Naive thymus-derived CD8-positive, alpha-beta T cell (primary cell): Measurements from ENCODE around the gene NLK. TPM values are rescaled to one million over a fixed set of nuclear protein-coding genes. Genes with fewer than 3 reads are reported as not detected.
"Not testable (repeated sequence)": the region's sequence is repeated elsewhere in the genome, so short reads cannot be mapped to it uniquely, and the experiment has no call there.

ENCODE experiments used
- ATAC-seq, 2 donors: fragments of 150-1000 bp; cut with Tn5 transposase in 1 of 2; sonication (Bioruptor Pico), chemical (Tn5 transposase) in 1 of 2; 1 replicate in 1 of 2; 2 replicates in 1 of 2; pipeline ENCODE4 v1.10.0; 2021; ENCODE audit warnings: mild to moderate bottlenecking in 2 of 2, moderate library complexity in 2 of 2
- POLR2A ChIA-PET: fragments of 350-600 bp; sonication (Branson Sonifier 250); formaldehyde crosslinking; loops from one replicate; lab custom pipeline; 2021; ENCODE audit warnings: antibody characterized with exemption; lab: Charles Lee
- DNase-seq, 10 donors: peaks; one replicate each; pipeline versions ENCODE4 v3.0.0 to v3.0.0-alpha.2; 2020 to 2022
- H3K27ac Mint-ChIP-seq, 10 donors: one replicate each; pipeline ENCODE4 v1.8.0; 2020 to 2022; ENCODE audit warnings: mild to moderate bottlenecking in 10 of 10, mixed read lengths in 10 of 10, moderate library complexity in 4 of 10, inconsistent platforms in 1 of 10
- H3K27me3 Mint-ChIP-seq, 5 donors: one replicate each; pipeline ENCODE4 v1.8.0; 2021 to 2022; ENCODE audit warnings: mixed read lengths in 5 of 5
- H3K36me3 Mint-ChIP-seq, 3 donors: one replicate each; pipeline ENCODE4 v1.8.0; 2020 to 2022; ENCODE audit warnings: mixed read lengths in 3 of 3, mild to moderate bottlenecking in 2 of 3, inconsistent platforms in 1 of 3
- H3K4me1 Mint-ChIP-seq, 4 donors: one replicate each; pipeline ENCODE4 v1.8.0; 2021 to 2022; ENCODE audit warnings: mixed read lengths in 4 of 4
- H3K4me3 Mint-ChIP-seq, 10 donors: one replicate each; pipeline ENCODE4 v1.8.0; 2020 to 2022; ENCODE audit warnings: mild to moderate bottlenecking in 10 of 10, mixed read lengths in 10 of 10, moderate library complexity in 6 of 10, inconsistent platforms in 1 of 10
- H3K9me3 Mint-ChIP-seq, 9 donors: one replicate each; pipeline ENCODE4 v1.8.0; 2020 to 2022; ENCODE audit warnings: mixed read lengths in 9 of 9, mild to moderate bottlenecking in 3 of 9, inconsistent platforms in 1 of 9, moderate library complexity in 1 of 9
- polyA plus RNA-seq, 3 donors: library from polyadenylated mRNA; unstranded; fragments of 300-500 nt; fragmentation: Illumina TruSeq; gene quantifications; one replicate each; pipeline ENCODE4 v1.2.3, GENCODE V29; 2021
- total RNA-seq, 8 experiments: library from RNA in 2 of 8; stranded (reverse) in 2 of 8; gene quantifications; one replicate each; pipeline ENCODE4 v1.2.3 and lab custom pipeline; 2021 to 2026

NLK gene
- total and polyA plus RNA-seq, 5 experiments from 2014 or later = 1.5 to 15.4 (median 2.1) TPM

DNA sequence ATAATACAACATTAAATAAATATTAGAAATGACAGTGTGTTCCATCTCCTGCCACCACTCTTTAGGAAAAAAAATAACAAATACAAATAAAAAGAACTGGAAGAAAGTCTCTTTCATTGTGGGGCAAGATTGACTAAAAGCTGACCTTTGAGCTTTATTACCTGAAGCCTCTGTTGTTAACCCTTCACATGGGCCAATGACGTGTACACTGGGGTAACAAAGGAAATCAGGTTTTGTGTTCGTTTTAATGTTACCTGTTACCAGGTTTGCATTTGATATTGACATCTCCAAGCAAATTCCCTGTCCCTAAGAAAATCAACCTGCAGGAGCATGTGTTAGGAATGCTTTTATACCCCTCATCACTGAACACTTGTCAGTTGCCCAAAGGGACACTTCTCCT lies 39.0 kb downstream of the NLK start:
- no peak for DNase-seq
- peaks cover 0 to 27% (median 22%) of the 10 kb centered on the region in 3 donors for H3K36me3 Mint-ChIP-seq
- H3K4me1 Mint-ChIP-seq = peaks cover 10 to 63% (median 48%) of the 10 kb centered on the region in 4 donors
- POLR2A ChIA-PET = interaction anchor here (0.6 kb wide), 1 partner anchor 581 kb away, joined by 4 read pairs; no protein-coding TSS in a partner anchor
- H3K9me3 Mint-ChIP-seq = no peaks in the 10 kb centered on the region
- H3K27ac Mint-ChIP-seq = peak overlapping the region in 1 of 10 donors; percentile 35
- H3K27me3 Mint-ChIP-seq = no peaks in the 10 kb centered on the region
- ATAC-seq = no peak
- no peak overlapping the region for H3K4me3 Mint-ChIP-seq

DNA sequence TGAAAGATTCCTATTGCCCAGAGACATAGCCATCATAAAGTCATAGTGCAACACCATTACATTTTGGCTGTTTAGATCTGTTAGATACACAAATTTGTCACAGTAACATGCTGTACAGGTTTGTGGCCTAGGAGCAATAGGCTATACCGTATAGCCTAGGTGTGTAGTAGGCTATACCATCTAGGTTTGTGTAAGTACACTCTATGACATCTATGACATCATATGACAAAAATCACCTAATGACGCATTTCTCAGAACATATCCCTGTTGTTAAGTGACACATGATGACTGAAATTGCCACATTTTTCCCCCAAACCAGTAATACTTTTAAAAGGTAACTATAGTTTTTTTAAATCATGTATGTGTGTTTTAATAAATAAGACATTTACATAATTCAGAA lies 43.3 kb downstream of the NLK start:
- ATAC-seq = no peak
- peak overlapping the region in 2 of 10 donors; percentile 38 to 58 for H3K4me3 Mint-ChIP-seq
- peaks cover 14 to 23% (median 18%) of the 10 kb centered on the region in 3 donors for H3K36me3 Mint-ChIP-seq
- peaks cover 0 to 14% (median 4%) of the 10 kb centered on the region in 9 donors for H3K9me3 Mint-ChIP-seq
- H3K27me3 Mint-ChIP-seq = no peaks in the 10 kb centered on the region
- POLR2A ChIA-PET = interaction anchor here (0.9 kb wide), 1 partner anchor 22 kb away, joined by 3 read pairs; no protein-coding TSS in a partner anchor
- no peak for DNase-seq
- no peak overlapping the region for H3K27ac Mint-ChIP-seq
- H3K4me1 Mint-ChIP-seq = peaks cover 11 to 44% (median 31%) of the 10 kb centered on the region in 4 donors

DNA sequence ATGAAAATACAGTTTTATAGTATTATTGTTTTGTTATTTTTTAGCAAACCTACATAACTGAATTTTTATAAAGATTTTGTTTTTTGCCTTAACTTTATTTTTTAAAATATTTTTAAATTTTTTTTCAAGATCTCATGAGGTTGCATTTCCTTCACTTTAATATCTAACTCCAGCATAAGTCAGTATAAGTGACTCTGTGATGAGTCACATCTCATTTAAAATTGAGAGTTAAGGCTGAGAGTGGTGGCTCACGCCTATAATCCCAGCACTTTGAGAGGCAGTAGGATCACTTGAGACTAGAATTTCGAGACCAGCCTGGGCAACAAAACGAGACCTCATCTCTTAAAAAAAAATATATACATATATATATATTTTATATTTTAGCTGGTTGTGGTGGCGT lies 44.0 kb downstream of the NLK start:
- POLR2A ChIA-PET = no interaction called here
- peaks cover 16 to 23% (median 18%) of the 10 kb centered on the region in 3 donors for H3K36me3 Mint-ChIP-seq
- H3K27me3 Mint-ChIP-seq = no peaks in the 10 kb centered on the region
- peaks cover 0 to 15% (median 4%) of the 10 kb centered on the region in 9 donors for H3K9me3 Mint-ChIP-seq
- no peak for ATAC-seq
- H3K27ac Mint-ChIP-seq = no peak overlapping the region
- no peak for DNase-seq
- peaks cover 12 to 45% (median 31%) of the 10 kb centered on the region in 4 donors for H3K4me1 Mint-ChIP-seq
- H3K4me3 Mint-ChIP-seq = no peak overlapping the region

DNA sequence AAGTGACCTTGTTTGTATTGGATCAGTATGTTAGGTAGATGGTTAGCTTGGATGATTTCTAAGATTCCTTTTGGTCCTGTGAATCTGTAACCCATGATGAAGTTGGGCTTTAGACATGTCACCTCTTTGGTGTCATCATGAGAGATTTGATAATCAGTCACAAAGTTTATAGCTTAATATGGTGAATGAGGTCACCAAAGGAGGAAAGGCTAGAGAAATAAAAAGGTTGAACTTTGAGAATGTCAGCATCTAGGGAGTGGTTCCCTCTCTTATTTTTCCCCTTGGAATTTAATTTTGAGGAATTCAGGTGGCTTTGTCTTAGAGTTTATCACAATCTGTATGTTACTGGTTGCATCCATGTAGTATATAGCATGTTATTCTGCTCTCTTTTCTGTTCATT lies 45.3 kb downstream of the NLK start:
- H3K4me3 Mint-ChIP-seq = no peak overlapping the region
- peaks cover 16 to 20% (median 19%) of the 10 kb centered on the region in 3 donors for H3K36me3 Mint-ChIP-seq
- ATAC-seq = no peak
- no peaks in the 10 kb centered on the region for H3K27me3 Mint-ChIP-seq
- no peak overlapping the region for H3K27ac Mint-ChIP-seq
- DNase-seq = no peak
- peaks cover 0 to 15% (median 4%) of the 10 kb centered on the region in 9 donors for H3K9me3 Mint-ChIP-seq
- H3K4me1 Mint-ChIP-seq = peaks cover 14 to 36% (median 32%) of the 10 kb centered on the region in 4 donors
- POLR2A ChIA-PET = no interaction called here

DNA sequence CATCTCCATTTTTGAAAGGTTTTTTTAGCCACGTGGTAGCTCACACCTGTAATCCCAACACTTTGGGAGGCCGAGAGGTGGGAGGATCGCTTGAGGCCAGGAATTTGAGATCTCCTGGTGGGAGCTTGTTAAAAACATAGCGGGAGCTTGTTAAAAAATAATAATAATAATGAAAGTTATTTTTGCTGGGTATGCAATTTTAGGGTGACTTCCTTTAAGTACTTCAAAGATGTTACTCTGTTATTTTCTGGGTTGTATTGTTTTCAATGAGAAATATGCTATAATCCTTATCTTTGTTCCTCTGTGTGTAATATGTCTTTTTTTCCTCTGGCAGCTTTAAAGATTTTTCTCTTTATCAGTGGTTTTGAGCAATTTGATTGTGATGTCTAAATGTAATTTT lies 48.1 kb downstream of the NLK start:
- DNase-seq = no peak
- Mint-ChIP-seq H3K4me1 (peaks cover 10 to 33% (median 21%) of the 10 kb centered on the region in 4 donors), H3K27me3 (no peaks in the 10 kb centered on the region), H3K27ac (no peak overlapping the region), H3K9me3 (peaks cover 0 to 15% (median 4%) of the 10 kb centered on the region in 9 donors), H3K36me3 (peaks cover 12 to 16% (median 15%) of the 10 kb centered on the region in 3 donors), H3K4me3 (no peak overlapping the region)
- ATAC-seq = no peak
- POLR2A ChIA-PET = no interaction called here

DNA sequence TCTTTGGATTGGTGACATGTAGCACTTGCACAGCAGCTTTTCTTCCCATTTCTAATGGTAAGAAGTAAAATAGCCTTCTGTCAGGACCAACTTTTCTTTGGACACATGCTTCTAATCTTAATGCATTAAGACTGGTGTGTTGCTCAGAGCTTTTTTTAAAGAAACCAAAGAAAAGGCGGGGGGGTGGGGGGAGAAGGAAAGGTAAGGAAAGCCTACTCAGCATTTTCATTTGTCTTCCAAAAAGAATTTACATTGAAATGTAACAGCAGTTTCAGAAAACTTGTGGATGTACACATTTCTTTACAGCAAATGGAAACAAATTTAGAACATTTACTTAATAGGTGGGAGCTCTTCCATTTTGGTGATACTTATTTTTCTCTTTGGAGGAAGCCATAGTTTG lies 49.6 kb downstream of the NLK start:
- POLR2A ChIA-PET = no interaction called here
- Mint-ChIP-seq H3K4me3 (no peak overlapping the region), H3K36me3 (peaks cover 12 to 16% (median 15%) of the 10 kb centered on the region in 3 donors), H3K9me3 (peaks cover 0 to 15% (median 6%) of the 10 kb centered on the region in 9 donors), H3K4me1 (peaks cover 10 to 37% (median 21%) of the 10 kb centered on the region in 4 donors), H3K27ac (no peak overlapping the region), H3K27me3 (no peaks in the 10 kb centered on the region)
- no peak for DNase-seq
- no peak for ATAC-seq

DNA sequence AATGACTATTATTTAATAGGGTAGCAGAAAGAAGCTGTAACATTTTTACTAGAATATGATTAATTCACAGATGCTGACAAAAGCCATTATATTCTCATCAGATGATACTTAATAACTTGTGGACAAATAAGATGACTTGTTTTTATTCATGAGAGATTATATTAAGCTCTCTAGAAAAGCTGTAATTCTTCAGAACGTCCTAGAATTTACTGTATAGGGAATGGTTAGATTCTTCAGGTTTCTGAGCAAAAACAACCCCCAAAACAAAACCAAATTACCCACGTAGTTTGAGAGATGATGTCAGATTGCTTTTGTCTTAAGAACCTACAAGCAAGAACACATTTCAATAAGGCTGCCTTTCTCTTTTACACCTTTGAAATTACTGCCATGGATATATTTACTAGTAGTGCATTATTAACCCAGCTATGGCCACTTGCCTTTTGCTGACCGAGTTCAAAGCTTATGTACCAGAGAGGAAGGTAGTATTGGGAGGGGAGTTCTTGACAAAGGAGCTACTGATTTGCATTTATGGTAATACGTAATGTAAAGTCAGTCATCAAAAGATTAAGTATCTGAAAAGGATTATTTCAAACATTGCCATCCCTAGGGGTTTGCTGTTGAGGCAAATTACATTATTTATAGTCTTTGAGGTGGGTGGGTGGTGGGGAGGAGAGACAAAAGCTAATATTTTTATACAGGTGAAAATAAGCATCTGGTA lies 51.7 kb downstream of the NLK start:
- no peak overlapping the region for H3K27ac Mint-ChIP-seq
- H3K4me3 Mint-ChIP-seq = no peak overlapping the region
- DNase-seq (no peak), ATAC-seq (no peak)
- H3K36me3 Mint-ChIP-seq = peaks cover 10 to 11% (median 10%) of the 10 kb centered on the region in 3 donors
- peaks cover 5 to 44% (median 11%) of the 10 kb centered on the region in 4 donors for H3K4me1 Mint-ChIP-seq
- peaks cover 0 to 10% (median 4%) of the 10 kb centered on the region in 9 donors for H3K9me3 Mint-ChIP-seq
- POLR2A ChIA-PET = no interaction called here
- H3K27me3 Mint-ChIP-seq = no peaks in the 10 kb centered on the region

DNA sequence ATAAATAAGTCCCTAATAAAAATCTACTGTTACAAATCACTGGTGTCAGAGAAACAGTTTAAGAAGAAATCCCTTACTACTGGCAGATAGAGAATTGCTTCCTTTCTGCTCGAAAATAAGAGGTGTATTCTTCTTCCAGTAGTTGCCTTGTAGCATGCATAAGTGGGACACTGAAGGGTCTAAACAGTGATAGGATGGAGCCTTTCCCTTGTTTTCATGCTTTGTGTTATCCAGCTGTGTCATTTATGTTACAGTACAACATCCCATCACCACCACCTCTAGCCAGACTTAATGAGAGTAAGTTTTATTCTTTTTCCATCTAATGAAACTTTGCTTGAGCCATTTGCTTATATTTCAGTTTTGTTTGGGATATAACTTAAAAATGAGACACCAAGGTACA lies 54.3 kb downstream of the NLK start:
- POLR2A ChIA-PET = interaction anchor here (0.6 kb wide), 1 partner anchor 102 kb away, joined by 3 read pairs; no protein-coding TSS in a partner anchor
- H3K36me3 Mint-ChIP-seq = peaks cover 0 to 19% (median 16%) of the 10 kb centered on the region in 3 donors
- peaks cover 0 to 41% (median 6%) of the 10 kb centered on the region in 4 donors for H3K4me1 Mint-ChIP-seq
- ATAC-seq (no peak), DNase-seq (no peak)
- H3K9me3 Mint-ChIP-seq = peaks cover 0 to 4% (median 0%) of the 10 kb centered on the region in 9 donors
- no peak overlapping the region for H3K4me3 Mint-ChIP-seq
- H3K27me3 Mint-ChIP-seq = no peaks in the 10 kb centered on the region
- H3K27ac Mint-ChIP-seq = peak overlapping the region in 2 of 10 donors; percentile 19 to 24

DNA sequence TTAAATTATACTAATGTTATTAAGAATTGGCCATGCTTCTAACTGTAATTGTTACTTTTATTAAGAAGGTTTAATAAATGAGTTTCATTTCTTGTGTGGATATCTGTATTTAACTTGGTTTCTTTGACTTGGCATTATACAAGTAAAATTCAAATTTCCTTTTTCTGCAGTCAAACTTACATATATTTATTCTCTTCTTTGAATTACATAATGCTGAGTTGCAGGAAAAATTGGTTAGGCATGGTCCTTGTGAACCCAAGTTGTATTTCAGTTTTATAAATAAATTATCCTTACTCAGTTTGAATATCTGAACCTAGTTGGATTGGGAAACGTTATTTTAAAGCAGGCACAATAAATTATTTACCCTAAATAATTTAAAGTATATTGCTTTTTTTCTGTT lies 54.8 kb downstream of the NLK start:
- Mint-ChIP-seq H3K9me3 (peaks cover 0 to 4% (median 0%) of the 10 kb centered on the region in 9 donors), H3K36me3 (peaks cover 0 to 21% (median 15%) of the 10 kb centered on the region in 3 donors), H3K4me1 (peaks cover 0 to 41% (median 5%) of the 10 kb centered on the region in 4 donors), H3K27me3 (no peaks in the 10 kb centered on the region), H3K4me3 (no peak overlapping the region), H3K27ac (no peak overlapping the region)
- no peak for ATAC-seq
- POLR2A ChIA-PET = interaction anchor here (0.6 kb wide), 1 partner anchor 102 kb away, joined by 3 read pairs; no protein-coding TSS in a partner anchor
- no peak for DNase-seq

DNA sequence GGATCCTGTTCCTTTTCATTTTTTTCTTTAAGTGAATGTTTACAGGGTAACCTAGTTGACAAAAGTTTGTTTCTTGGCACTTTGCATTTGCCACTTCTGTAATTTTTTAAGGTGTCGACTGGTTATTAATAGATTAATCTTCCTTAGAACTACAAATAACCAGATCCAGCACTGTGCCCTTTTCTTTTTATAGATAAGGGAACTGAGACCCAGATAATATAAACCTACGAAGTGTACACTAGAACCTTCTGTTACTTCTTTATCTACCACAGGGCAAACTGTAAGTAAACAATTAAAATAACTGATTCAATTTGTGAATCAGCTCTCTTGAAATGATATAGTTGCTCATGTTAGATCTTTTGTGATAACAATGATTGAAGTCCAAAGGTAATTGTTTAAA lies 55.4 kb downstream of the NLK start:
- no peak overlapping the region for H3K27ac Mint-ChIP-seq
- no peak for DNase-seq
- no peaks in the 10 kb centered on the region for H3K27me3 Mint-ChIP-seq
- H3K4me3 Mint-ChIP-seq = no peak overlapping the region
- H3K4me1 Mint-ChIP-seq = peaks cover 0 to 41% (median 5%) of the 10 kb centered on the region in 4 donors
- POLR2A ChIA-PET = no interaction called here
- peaks cover 0 to 21% (median 15%) of the 10 kb centered on the region in 3 donors for H3K36me3 Mint-ChIP-seq
- peaks cover 0 to 4% (median 0%) of the 10 kb centered on the region in 9 donors for H3K9me3 Mint-ChIP-seq
- no peak for ATAC-seq

DNA sequence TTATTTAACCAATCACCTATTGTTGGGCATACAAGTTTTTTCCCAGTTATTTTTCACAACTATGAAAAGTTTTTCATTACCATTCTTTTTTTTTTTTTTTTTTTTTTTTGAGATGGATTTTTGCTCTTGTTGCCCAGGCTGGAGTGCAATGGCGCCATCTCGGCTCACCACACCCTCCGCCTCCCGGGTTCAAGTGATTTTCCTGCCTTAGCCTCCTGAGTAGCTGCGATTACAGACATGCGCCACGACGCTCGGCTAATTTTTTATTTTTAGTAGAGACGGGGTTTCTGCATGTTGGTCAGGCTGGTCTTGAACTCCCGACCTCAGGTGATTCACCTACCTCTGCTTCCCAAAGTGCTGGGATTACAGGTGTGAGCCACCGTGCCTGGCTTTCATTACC lies 56.1 kb downstream of the NLK start:
- H3K27me3 Mint-ChIP-seq, DNase-seq, POLR2A ChIA-PET, H3K27ac Mint-ChIP-seq, H3K9me3 Mint-ChIP-seq, H3K4me3 Mint-ChIP-seq, ATAC-seq: not testable (repeated sequence)
- Mint-ChIP-seq H3K4me1 (peaks cover 0 to 41% (median 5%) of the 10 kb centered on the region in 4 donors), H3K36me3 (peaks cover 0 to 21% (median 15%) of the 10 kb centered on the region in 3 donors)

DNA sequence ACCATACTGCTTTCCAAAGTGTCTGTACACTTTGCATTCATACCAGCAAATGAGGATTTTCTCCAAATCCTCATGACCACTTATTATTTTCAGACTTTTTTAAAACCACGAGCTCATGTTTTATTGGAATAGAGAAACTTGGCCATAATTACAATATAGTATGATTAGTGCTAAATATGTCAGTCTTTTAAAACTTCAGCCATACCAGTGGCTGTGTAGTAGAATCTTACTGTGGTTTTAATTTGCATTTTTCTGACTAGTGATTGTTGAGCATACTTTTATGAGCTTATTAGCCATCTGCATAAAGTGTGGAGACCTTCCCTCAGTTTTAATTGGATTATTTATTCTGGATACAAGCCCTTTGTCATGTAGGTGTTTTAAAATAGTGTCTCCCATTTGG lies 57.8 kb downstream of the NLK start:
- H3K27me3 Mint-ChIP-seq = no peaks in the 10 kb centered on the region
- no peak overlapping the region for H3K4me3 Mint-ChIP-seq
- H3K9me3 Mint-ChIP-seq = peaks cover 0 to 4% (median 0%) of the 10 kb centered on the region in 9 donors
- H3K36me3 Mint-ChIP-seq = peaks cover 0 to 21% (median 15%) of the 10 kb centered on the region in 3 donors
- H3K27ac Mint-ChIP-seq = no peak overlapping the region
- ATAC-seq (no peak), DNase-seq (no peak)
- peaks cover 3 to 28% (median 8%) of the 10 kb centered on the region in 4 donors for H3K4me1 Mint-ChIP-seq
- POLR2A ChIA-PET = no interaction called here

DNA sequence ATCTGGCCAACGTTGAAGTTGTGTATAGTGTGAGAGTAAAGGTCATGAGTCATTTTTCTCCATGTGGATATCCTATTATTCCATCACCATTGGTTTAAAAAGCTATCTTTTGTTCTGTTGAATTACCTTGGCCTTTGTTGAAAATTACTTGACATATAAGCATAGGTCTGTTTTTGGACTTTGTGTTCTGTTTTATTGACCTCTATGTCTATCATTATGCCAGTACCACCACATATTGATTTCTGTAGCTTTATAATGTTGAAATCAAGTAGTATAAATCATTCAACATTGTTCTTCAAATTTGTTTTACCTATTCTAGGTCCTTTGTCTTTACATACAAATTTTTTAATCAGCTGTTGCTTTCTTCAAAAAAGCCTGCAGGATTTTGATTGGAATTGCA lies 58.5 kb downstream of the NLK start:
- DNase-seq (no peak), ATAC-seq (no peak)
- Mint-ChIP-seq H3K27me3 (no peaks in the 10 kb centered on the region), H3K4me1 (peaks cover 3 to 25% (median 8%) of the 10 kb centered on the region in 4 donors), H3K27ac (no peak overlapping the region), H3K4me3 (no peak overlapping the region), H3K9me3 (peaks cover 0 to 4% (median 0%) of the 10 kb centered on the region in 9 donors), H3K36me3 (peaks cover 0 to 23% (median 15%) of the 10 kb centered on the region in 3 donors)
- POLR2A ChIA-PET = no interaction called here
